Activated naive CD4-positive, alpha-beta T cell treated with anti-CD3 and anti-CD28 coated beads, Interleukin-2, amount 50 U/mL, for 72 hours (primary cell): Measurements from ENCODE around the gene PCDH8. TPM values are rescaled to one million over a fixed set of nuclear protein-coding genes. Genes with fewer than 3 reads are reported as not detected.

ENCODE experiments used
- ATAC-seq, 2 donors: fragments of 150-1000 bp; cut with Tn5 transposase; 2 replicates each; pipeline ENCODE4 v1.10.0; 2021; ENCODE audit warnings: mild to moderate bottlenecking in 2 of 2, moderate library complexity in 2 of 2
- DNase-seq, 2 donors: peaks; one replicate each; pipeline ENCODE4 v3.0.0; 2021 to 2022; ENCODE audit warnings: low spot score in 2 of 2
- H3K27ac Mint-ChIP-seq, 2 donors: one replicate each; pipeline ENCODE4 v1.8.0; 2022; ENCODE audit warnings: mild to moderate bottlenecking in 2 of 2, mixed read lengths in 2 of 2
- H3K36me3 Mint-ChIP-seq, 2 donors: one replicate each; pipeline ENCODE4 v1.8.0; 2022; ENCODE audit warnings: mixed read lengths in 2 of 2
- H3K9me3 Mint-ChIP-seq, 2 donors: one replicate each; pipeline ENCODE4 v1.8.0; 2022; ENCODE audit warnings: mixed read lengths in 2 of 2
- total RNA-seq, 2 donors: library from RNA; stranded (reverse); gene quantifications; one replicate each; pipeline ENCODE4 v1.2.3, GENCODE V29; 2022

The PCDH8 gene
- total RNA-seq, 2 donors from 2014 or later: not detected

- no peak for ATAC-seq
- H3K9me3 Mint-ChIP-seq: no peaks in the 10 kb centered on the region
- no peak overlapping the region for H3K27ac Mint-ChIP-seq
- no peaks in the 10 kb centered on the region for H3K36me3 Mint-ChIP-seq
- no peak for DNase-seq
These were observed 44.2 kb downstream of the PCDH8 start for GRCh38 chr13:52804202-52804641.

DNA sequence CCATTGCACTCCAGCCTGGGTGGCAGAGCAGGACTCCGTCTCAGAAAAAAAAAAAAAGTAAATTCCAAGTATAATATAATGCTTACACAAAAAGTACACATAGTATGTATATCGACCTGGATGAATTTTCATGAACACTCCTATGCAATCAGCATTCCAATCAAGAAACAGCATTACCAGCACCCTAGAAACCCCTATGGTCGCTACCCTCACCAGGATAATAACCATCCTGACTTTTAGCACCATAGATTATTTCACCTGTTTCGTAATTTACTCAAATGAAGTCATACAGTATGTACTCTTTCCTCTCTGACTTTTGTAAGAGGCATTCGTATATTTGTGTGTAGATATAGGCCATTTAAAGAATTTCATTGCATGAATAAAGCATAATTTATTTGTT is 47.6 kb downstream of the PCDH8 start:
- H3K27ac Mint-ChIP-seq: no peak overlapping the region
- ATAC-seq (no peak), DNase-seq (no peak)
- no peaks in the 10 kb centered on the region for H3K36me3 Mint-ChIP-seq
- H3K9me3 Mint-ChIP-seq: no peaks in the 10 kb centered on the region

DNA sequence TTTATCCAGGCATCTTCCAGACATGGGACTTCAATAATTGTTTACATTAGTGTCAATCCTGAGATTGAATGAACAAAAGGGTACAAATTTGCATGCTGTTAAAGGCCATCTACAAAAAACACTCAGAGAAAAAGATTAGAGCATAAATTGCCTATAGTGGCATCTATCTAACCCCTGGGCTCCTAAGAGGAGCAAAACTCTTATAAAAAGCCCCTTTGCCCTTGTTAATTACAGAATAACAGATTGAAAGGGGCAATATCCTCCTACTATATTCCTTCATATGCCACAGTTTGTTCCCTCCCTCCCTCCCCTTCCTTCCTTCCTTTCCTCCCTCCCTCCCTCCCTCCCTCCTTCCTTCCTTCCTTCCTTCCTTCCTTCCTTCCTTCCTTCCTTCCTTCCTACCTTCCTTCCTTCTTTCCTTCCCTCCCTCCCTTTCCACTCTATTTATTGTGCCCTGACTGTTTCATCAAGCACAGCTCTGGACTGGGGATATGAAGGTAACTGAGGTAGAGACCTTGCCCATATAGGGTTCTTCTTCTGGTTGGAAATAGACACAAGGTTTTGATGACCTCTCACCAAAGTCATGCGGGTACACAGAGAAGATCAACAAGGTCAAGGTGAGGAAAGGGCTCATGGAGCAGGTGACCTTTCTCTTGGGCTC is 49.5 kb downstream of the PCDH8 start:
- Mint-ChIP-seq H3K9me3 (no peaks in the 10 kb centered on the region), H3K36me3 (no peaks in the 10 kb centered on the region), H3K27ac (no peak overlapping the region)
- DNase-seq (no peak), ATAC-seq (no peak)

- Mint-ChIP-seq H3K9me3 (no peaks in the 10 kb centered on the region), H3K27ac (no peak overlapping the region), H3K36me3 (no peaks in the 10 kb centered on the region)
- ATAC-seq (no peak), DNase-seq (no peak)
These were observed 51.3 kb downstream of the PCDH8 start for GRCh38 chr13:52797176-52797575.

DNA sequence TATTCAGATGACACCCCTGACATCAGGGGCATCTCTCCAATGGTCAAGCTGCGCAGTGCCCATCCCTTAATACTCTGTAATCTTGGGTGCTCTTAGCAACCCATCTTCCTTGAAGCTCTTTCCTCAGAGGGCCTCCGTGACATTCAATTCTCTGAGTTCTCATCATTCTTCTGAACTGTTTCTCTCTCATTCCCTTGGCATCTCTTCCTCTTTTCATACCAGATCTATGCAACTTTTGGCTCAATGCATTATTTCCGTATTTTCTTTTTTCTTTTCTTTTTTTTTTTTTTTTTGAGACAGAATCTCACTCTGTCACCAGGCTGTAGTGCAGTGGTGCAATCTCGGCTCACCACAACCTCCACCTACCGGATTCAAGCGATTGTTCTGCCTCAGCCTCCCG is 53.9 kb downstream of the PCDH8 start:
- ATAC-seq (no peak), DNase-seq (no peak)
- no peaks in the 10 kb centered on the region for H3K9me3 Mint-ChIP-seq
- no peaks in the 10 kb centered on the region for H3K36me3 Mint-ChIP-seq
- H3K27ac Mint-ChIP-seq: no peak overlapping the region

DNA sequence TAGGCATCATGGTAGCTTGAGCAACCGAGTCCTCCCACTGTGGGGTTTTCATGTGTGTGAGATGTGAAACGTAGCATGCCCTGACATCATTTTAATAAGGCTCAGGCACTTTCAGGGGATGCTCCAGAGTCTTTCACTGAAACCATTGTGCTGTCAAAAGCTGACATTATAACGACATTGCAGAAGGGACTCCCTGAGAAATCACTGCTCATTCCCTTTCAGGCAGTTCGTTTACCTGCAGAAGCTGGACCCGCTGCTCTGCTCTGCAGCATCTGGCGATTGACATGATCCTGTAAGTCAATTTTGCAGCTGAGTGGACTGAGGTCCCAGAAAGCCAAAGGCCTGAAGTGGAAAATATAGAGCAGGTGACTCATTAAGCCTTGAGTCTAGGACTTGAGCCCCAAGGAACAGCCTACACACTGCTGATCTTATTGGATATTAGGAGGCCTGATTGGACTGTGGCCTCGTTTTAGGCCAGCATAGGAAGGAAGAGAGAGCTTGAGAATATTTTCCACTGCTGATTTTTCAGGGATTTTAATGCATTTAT is 54.9 kb downstream of the PCDH8 start:
- Mint-ChIP-seq H3K36me3 (no peaks in the 10 kb centered on the region), H3K9me3 (no peaks in the 10 kb centered on the region), H3K27ac (no peak overlapping the region)
- ATAC-seq (no peak), DNase-seq (no peak)

Other genes with a start within 250 kb of the PCDH8 start
- gene HNRNPA1L2, start 206.2 kb downstream of the PCDH8 start, total RNA-seq: 1 to 10 TPM; 3.1 to 8.5 TPM
- 10 to 100 TPM; 45.8 to 55.6 TPM for gene SUGT1, start 195.8 kb downstream of the PCDH8 start, total RNA-seq
- gene CNMD, start 108.8 kb downstream of the PCDH8 start, total RNA-seq: not detected
- gene OLFM4, start 180.2 kb upstream of the PCDH8 start, total RNA-seq: not detected